CD14-positive monocyte (primary cell): Measurements from ENCODE around the gene UGT1A1. TPM values are rescaled to one million over a fixed set of nuclear protein-coding genes. Genes with fewer than 3 reads are reported as not detected.

ENCODE experiments used
- DNase-seq, 3 donors: peaks; one replicate each; pipeline ENCODE4 v3.0.0-alpha.2; 2011 to 2022
- H2AFZ ChIP-seq: 2 replicates; pipeline ENCODE4 v1.6.0; 2012; ENCODE audit warnings: mild to moderate bottlenecking, low read depth, low read length, inconsistent platforms; ENCODE audit not compliant: insufficient read depth, poor library complexity, severe bottlenecking
- H3K27ac ChIP-seq, 2 donors: 1 replicate in 1 of 2; 2 replicates in 1 of 2; pipeline ENCODE4 v1.5.1; 2012 to 2013; ENCODE audit warnings: low read length in 2 of 2, control low read depth in 1 of 2, inconsistent platforms in 1 of 2, low read depth in 1 of 2, mild to moderate bottlenecking in 1 of 2
- H3K27me3 ChIP-seq, 2 donors: one replicate each; pipeline versions ENCODE4 v1.6.0 to v1.6.1; 2011 to 2013; ENCODE audit warnings: low read length in 2 of 2; ENCODE audit not compliant: control insufficient read depth in 2 of 2, insufficient read depth in 2 of 2
- H3K36me3 ChIP-seq, 2 donors: replicated peaks in 1 of 2; 1 replicate in 1 of 2; 2 replicates in 1 of 2; pipeline versions ENCODE4 v1.5.1 to v1.6.1; 2012 to 2013; ENCODE audit warnings: low read length in 2 of 2, control low read depth in 1 of 2, inconsistent platforms in 1 of 2, mild to moderate bottlenecking in 1 of 2; ENCODE audit not compliant: insufficient read depth in 2 of 2, control insufficient read depth in 1 of 2
- H3K4me1 ChIP-seq, 2 donors: 1 replicate in 1 of 2; 2 replicates in 1 of 2; pipeline versions ENCODE4 v1.5.1 to v1.6.1; 2012 to 2013; ENCODE audit warnings: low read length in 2 of 2, control low read depth in 1 of 2, inconsistent platforms in 1 of 2, mild to moderate bottlenecking in 1 of 2, moderate library complexity in 1 of 2; ENCODE audit not compliant: insufficient read depth in 2 of 2, control insufficient read depth in 1 of 2
- H3K4me2 ChIP-seq: replicated peaks from 2 replicates; pipeline ENCODE3; 2012; ENCODE audit warnings: low read length, moderate library complexity, mild to moderate bottlenecking; ENCODE audit not compliant: poor library complexity, severe bottlenecking; ENCODE audit errors: extremely low read depth
- H3K4me3 ChIP-seq, 3 experiments: fragments of 200-600 bp in 1 of 3; sonication (generic) in 1 of 3; replicated peaks in 1 of 3; 1 replicate in 2 of 3; 2 replicates in 1 of 3; pipeline ENCODE4 v1.5.1; 2011 to 2013; ENCODE audit warnings: low read length in 3 of 3, mild to moderate bottlenecking in 3 of 3, control low read depth in 2 of 3, low read depth in 2 of 3, inconsistent platforms in 1 of 3, moderate library complexity in 1 of 3
- H3K79me2 ChIP-seq: 2 replicates; pipeline ENCODE4 v1.6.0; 2012; ENCODE audit warnings: mild to moderate bottlenecking, control low read depth, inconsistent platforms, low read length, moderate library complexity; ENCODE audit not compliant: insufficient read depth
- H3K9ac ChIP-seq: 2 replicates; pipeline ENCODE4 v1.6.0; 2017; ENCODE audit warnings: low read length, mild to moderate bottlenecking; ENCODE audit not compliant: insufficient read depth, poor library complexity, severe bottlenecking
- H3K9me3 ChIP-seq, 2 donors: replicated peaks in 1 of 2; 1 replicate in 1 of 2; 2 replicates in 1 of 2; pipeline versions ENCODE4 v1.5.1 to v1.6.1; 2012 to 2013; ENCODE audit warnings: low read length in 2 of 2, control low read depth in 1 of 2; ENCODE audit not compliant: control insufficient read depth in 1 of 2, insufficient read depth in 1 of 2
- H4K20me1 ChIP-seq: 2 replicates; pipeline ENCODE4 v1.6.0; 2012; ENCODE audit warnings: mild to moderate bottlenecking, low read length, control low read depth, moderate library complexity; ENCODE audit not compliant: insufficient read depth
- H3K27ac Mint-ChIP-seq, 7 donors: one replicate each; pipeline ENCODE4 v1.8.0; 2020; ENCODE audit warnings: mild to moderate bottlenecking in 7 of 7, mixed read lengths in 7 of 7, moderate library complexity in 6 of 7, inconsistent platforms in 2 of 7
- H3K27me3 Mint-ChIP-seq, 3 donors: one replicate each; pipeline ENCODE4 v1.8.0; 2021 to 2022; ENCODE audit warnings: low read depth in 3 of 3, mild to moderate bottlenecking in 3 of 3, mixed read lengths in 3 of 3, moderate library complexity in 3 of 3, inconsistent platforms in 1 of 3
- H3K36me3 Mint-ChIP-seq, 2 donors: one replicate each; pipeline ENCODE4 v1.8.0; 2020; ENCODE audit warnings: mixed read lengths in 2 of 2, inconsistent platforms in 1 of 2, mild to moderate bottlenecking in 1 of 2
- H3K4me1 Mint-ChIP-seq: one replicate; pipeline ENCODE4 v1.8.0; 2020; ENCODE audit warnings: mild to moderate bottlenecking, mixed read lengths
- H3K4me3 Mint-ChIP-seq, 2 donors: one replicate each; pipeline ENCODE4 v1.8.0; 2020; ENCODE audit warnings: mild to moderate bottlenecking in 2 of 2, mixed read lengths in 2 of 2, moderate library complexity in 1 of 2
- H3K9me3 Mint-ChIP-seq, 7 donors: one replicate each; pipeline ENCODE4 v1.8.0; 2020 to 2022; ENCODE audit warnings: mixed read lengths in 7 of 7, mild to moderate bottlenecking in 6 of 7, moderate library complexity in 6 of 7, inconsistent platforms in 2 of 7
- CTCF ChIP-seq: fragments of 200-600 bp; IDR thresholded peaks from one replicate; pipeline ENCODE4 v1.8.0; 2022; ENCODE audit warnings: antibody characterized with exemption, mild to moderate bottlenecking
- WGBS: methylation state at CpG from one replicate; pipeline ENCODE4 v1.1.5; 2013; ENCODE audit warnings: missing lambda C conversion rate; ENCODE audit not compliant: insufficient coverage; 5-methylcytosine and 5-hydroxymethylcytosine counted together
- intact Hi-C, 2 donors: fragments of 100-400 bp; cut with micrococcal nuclease; formaldehyde crosslinking; loops; one replicate each; pipeline versions ENCODE4 v1.15.0 to v1.15.1; 2023
- polyA plus RNA-seq, 3 donors: library from polyadenylated mRNA; depleted of rRNA in 1 of 3; unstranded in 2 of 3; stranded (reverse) in 1 of 3; fragments of 300-500 nt in 2 of 3; fragments of >200 nt in 1 of 3; fragmentation: Illumina TruSeq in 2 of 3; gene quantifications; 1 replicate in 2 of 3; 2 replicates in 1 of 3; pipeline ENCODE4 v1.2.3, GENCODE V29; 2012 to 2021

Gene UGT1A1
- polyA plus RNA-seq, 3 donors, result not detected

GRCh38 chr2:233756429-233757081 is 3.5 kb upstream of the UGT1A1 start:
- Mint-ChIP-seq H3K36me3 (no peaks in the 10 kb centered on the region), H3K27me3 (peaks cover 0 to 2% (median 1%) of the 10 kb centered on the region in 3 donors), H3K9me3 (peaks cover 1 to 13% (median 5%) of the 10 kb centered on the region in 7 donors), H3K4me1 (no peaks in the 10 kb centered on the region), H3K27ac (no peak overlapping the region), H3K4me3 (no peak overlapping the region)
- WGBS, result 90% methylated on average over 2 of the region's 7 CpGs
- H3K79me2 ChIP-seq, result no peaks in the 10 kb centered on the region
- H3K9me3 ChIP-seq, result peaks cover 0 to 4% of the 10 kb centered on the region in 2 donors
- no peak overlapping the region for H3K27ac ChIP-seq
- no peak for TF ChIP-seq CTCF
- no peak for DNase-seq
- H3K4me1 ChIP-seq, result no peaks in the 10 kb centered on the region
- H3K4me2 ChIP-seq, result no peak overlapping the region
- no peak overlapping the region for H3K9ac ChIP-seq
- no peaks in the 10 kb centered on the region for H4K20me1 ChIP-seq
- H3K36me3 ChIP-seq, result no peaks in the 10 kb centered on the region
- H3K27me3 ChIP-seq, result no peaks in the 10 kb centered on the region
- no peak overlapping the region for H3K4me3 ChIP-seq
- no peak overlapping the region for H2AFZ ChIP-seq
- intact Hi-C loops, result no loop called here

- no peak overlapping the region for H3K4me3 ChIP-seq
- no peak for DNase-seq
- H3K79me2 ChIP-seq, result no peaks in the 10 kb centered on the region
- H3K27me3 ChIP-seq, result no peaks in the 10 kb centered on the region
- no peak overlapping the region for H3K27ac ChIP-seq
- no peak overlapping the region for H2AFZ ChIP-seq
- H4K20me1 ChIP-seq, result no peaks in the 10 kb centered on the region
- H3K4me1 ChIP-seq, result no peaks in the 10 kb centered on the region
- TF ChIP-seq CTCF, result no peak
- Mint-ChIP-seq H3K27me3 (peaks cover 0 to 2% (median 0%) of the 10 kb centered on the region in 3 donors), H3K9me3 (peaks cover 0 to 7% (median 4%) of the 10 kb centered on the region in 7 donors), H3K4me3 (no peak overlapping the region), H3K36me3 (no peaks in the 10 kb centered on the region), H3K27ac (no peak overlapping the region), H3K4me1 (no peaks in the 10 kb centered on the region)
- H3K9me3 ChIP-seq, result peaks cover 0 to 4% of the 10 kb centered on the region in 2 donors
- intact Hi-C loops, result no loop called here
- H3K4me2 ChIP-seq, result no peak overlapping the region
- no peak overlapping the region for H3K9ac ChIP-seq
- H3K36me3 ChIP-seq, result no peaks in the 10 kb centered on the region
Measured at GRCh38 chr2:233758141-233758540, 1.9 kb upstream of the UGT1A1 start.
